ENCODE measurements around the gene LITAFD. TPM values are rescaled to one million over a fixed set of nuclear protein-coding genes. Genes with fewer than 3 reads are reported as not detected.
"Not testable (repeated sequence)": the region's sequence is repeated elsewhere in the genome, so short reads cannot be mapped to it uniquely, and the experiment has no call there.

The LITAFD gene
- total and polyA plus RNA-seq, 10 donors: not detected

- no peak overlapping the region for H3K4me3 ChIP-seq
- TF ChIP-seq CTCF (IDR thresholded peaks at IDR 0.05 in 8 of 11, conservative IDR thresholded peaks at IDR 0.05 in 3 of 11) (no peak), POLR2A (IDR thresholded peaks at IDR 0.05) (no peak), POLR2AphosphoS5 (IDR thresholded peaks at IDR 0.05) (no peak)
- no peaks in the 10 kb centered on the region for H3K9me3 ChIP-seq
- H3K27me3 ChIP-seq (replicated peaks in 1 of 7): no peaks in the 10 kb centered on the region
- H3K27ac ChIP-seq: no peak overlapping the region
- WGBS, 5 donors: 37 to 49% (median 44%) methylated on average over 6 of the region's 6 CpGs
- no peak for DNase-seq
- no peaks in the 10 kb centered on the region for H3K36me3 ChIP-seq
- peaks cover 8 to 33% (median 20%) of the 10 kb centered on the region in 6 donors for H3K4me1 ChIP-seq
- intact Hi-C loops (cut with DNase I; ENCODE audit: low total_unique reads): no loop called here
These were observed 7.8 kb upstream of the LITAFD start for GRCh38 chr16:8874388-8874787.

- H3K27me3 ChIP-seq (replicated peaks in 1 of 7); DNase-seq; H3K27ac ChIP-seq; H3K36me3 ChIP-seq; H3K4me3 ChIP-seq; intact Hi-C loops (cut with DNase I; ENCODE audit: low total_unique reads); H3K9me3 ChIP-seq: not testable (repeated sequence)
- H3K4me1 ChIP-seq: peaks cover 7 to 29% (median 15%) of the 10 kb centered on the region in 6 donors
- 73 to 85% (median 76%) methylated on average over 7 of the region's 7 CpGs for WGBS, 5 donors
These were observed 6.8 kb upstream of the LITAFD start for GRCh38 chr16:8875317-8875716.

- 62 to 76% (median 69%) methylated on average over 8 of the region's 8 CpGs for WGBS, 5 donors
- Histone ChIP-seq H3K27me3 (replicated peaks in 1 of 7) (peaks cover 0 to 12% (median 0%) of the 10 kb centered on the region in 7 donors), H3K36me3 (no peaks in the 10 kb centered on the region), H3K27ac (no peak overlapping the region), H3K4me1 (peaks cover 0 to 16% (median 6%) of the 10 kb centered on the region in 6 donors), H3K9me3 (no peaks in the 10 kb centered on the region), H3K4me3 (no peak overlapping the region)
- DNase-seq: no peak
- TF ChIP-seq POLR2AphosphoS5 (IDR thresholded peaks at IDR 0.05): no peak
- TF ChIP-seq POLR2A (IDR thresholded peaks at IDR 0.05): no peak
- TF ChIP-seq CTCF (IDR thresholded peaks at IDR 0.05 in 8 of 11, conservative IDR thresholded peaks at IDR 0.05 in 3 of 11): no peak
- intact Hi-C loops (cut with DNase I; ENCODE audit: low total_unique reads): no loop called here
These were observed 4.1 kb upstream of the LITAFD start for GRCh38 chr16:8877894-8878522.

- Histone ChIP-seq H3K27me3 (replicated peaks in 1 of 7) (peaks cover 0 to 17% (median 0%) of the 10 kb centered on the region in 7 donors), H3K36me3 (no peaks in the 10 kb centered on the region), H3K27ac (no peak overlapping the region), H3K9me3 (no peaks in the 10 kb centered on the region), H3K4me1 (peaks cover 0 to 16% (median 6%) of the 10 kb centered on the region in 6 donors), H3K4me3 (no peak overlapping the region)
- no peak for TF ChIP-seq CTCF (IDR thresholded peaks at IDR 0.05 in 8 of 11, conservative IDR thresholded peaks at IDR 0.05 in 3 of 11)
- no peak for TF ChIP-seq POLR2AphosphoS5 (IDR thresholded peaks at IDR 0.05)
- no peak for TF ChIP-seq POLR2A (IDR thresholded peaks at IDR 0.05)
- DNase-seq: no peak
- 64 to 83% (median 68%) methylated on average over 6 of the region's 6 CpGs for WGBS, 5 donors
- intact Hi-C loops (cut with DNase I; ENCODE audit: low total_unique reads): no loop called here
These were observed 3.6 kb upstream of the LITAFD start for GRCh38 chr16:8878523-8878911.

All from spleen (tissue), 11 donors.